Medulla oblongata (tissue), 1 donor: Measurements from ENCODE around the gene ATE1.

Experiments used
- DNase-seq: peaks from one replicate; pipeline ENCODE4 v3.0.0-alpha.2; 2015; ENCODE audit errors: extremely low spot score

The ATE1 gene

DNA sequence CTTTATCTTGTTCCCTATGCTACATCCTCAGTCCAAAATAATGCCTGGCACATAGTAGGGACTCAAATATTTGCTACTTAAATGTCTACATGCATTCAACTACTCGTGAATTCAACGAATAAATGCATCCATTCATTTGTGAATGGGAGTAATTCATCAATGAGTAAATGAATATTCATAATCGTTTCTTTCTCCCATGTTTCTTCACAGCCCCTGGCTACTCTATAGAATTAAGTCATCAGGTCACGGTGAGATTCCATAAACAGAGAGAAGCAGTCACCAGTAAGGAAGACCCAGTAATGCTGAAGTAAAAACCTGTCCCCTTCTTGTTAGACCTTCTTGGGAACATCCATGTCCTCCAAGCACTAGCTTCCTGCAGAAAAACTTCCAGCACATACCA lies 48.4 kb downstream of the ATE1 start:
- no peak for DNase-seq

DNA sequence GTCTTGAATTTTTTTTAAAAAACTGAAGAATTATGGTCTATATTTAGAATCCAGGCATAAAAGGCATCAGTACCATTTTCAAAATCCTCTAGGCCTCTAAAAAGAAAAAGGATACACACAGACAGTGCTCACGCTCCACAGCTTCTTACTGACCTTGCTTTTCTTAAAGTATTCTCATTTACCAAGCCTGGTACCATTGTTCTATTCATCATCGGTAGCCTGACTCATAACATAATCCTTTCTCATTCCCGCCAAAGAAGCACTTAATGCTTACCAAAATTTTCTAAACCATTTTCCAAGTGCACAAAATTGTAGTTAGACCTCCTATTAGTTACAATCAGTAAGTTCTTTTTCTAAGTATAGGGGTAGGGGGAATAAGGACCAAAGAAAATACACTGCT lies 54.6 kb downstream of the ATE1 start:
- DNase-seq, result no peak

DNA sequence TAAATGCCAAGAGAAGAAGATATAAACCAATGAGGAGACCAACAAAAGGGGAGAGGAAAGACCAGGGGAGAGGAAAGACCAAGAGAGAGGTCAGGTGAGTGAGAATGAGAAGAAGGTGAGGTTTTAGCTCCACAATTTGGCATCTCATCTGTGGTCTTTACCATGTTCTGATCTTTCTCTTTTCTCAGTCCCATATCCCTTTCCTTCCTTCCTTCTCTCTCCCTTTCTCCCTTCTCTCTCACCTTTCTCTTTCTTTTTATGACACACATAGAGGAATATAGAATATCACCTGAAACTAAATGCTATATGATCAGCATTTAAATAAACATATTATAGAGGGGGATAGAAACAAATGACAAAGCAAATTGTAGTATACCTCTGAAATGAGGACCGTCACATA lies 57.4 kb downstream of the ATE1 start:
- DNase-seq, result no peak

DNA sequence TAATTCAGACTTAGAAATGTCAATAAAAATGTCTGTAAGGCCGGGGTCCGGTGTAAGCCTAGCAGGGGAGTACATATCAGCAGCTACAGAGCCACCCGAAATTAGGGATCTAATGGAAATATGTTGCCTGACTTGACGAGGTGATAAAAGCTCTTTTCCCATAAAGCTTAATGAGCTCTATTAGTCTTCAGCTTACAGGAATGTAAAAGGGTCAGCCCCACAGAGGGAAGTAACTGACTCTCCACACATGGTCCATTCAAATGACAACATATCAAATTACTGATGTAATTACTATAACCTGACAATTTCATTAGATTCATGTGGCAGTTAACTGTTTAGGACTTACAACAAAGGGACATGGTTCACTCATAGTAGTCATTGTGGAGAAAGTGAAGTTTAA lies 62.3 kb downstream of the ATE1 start:
- DNase-seq, result no peak

DNA sequence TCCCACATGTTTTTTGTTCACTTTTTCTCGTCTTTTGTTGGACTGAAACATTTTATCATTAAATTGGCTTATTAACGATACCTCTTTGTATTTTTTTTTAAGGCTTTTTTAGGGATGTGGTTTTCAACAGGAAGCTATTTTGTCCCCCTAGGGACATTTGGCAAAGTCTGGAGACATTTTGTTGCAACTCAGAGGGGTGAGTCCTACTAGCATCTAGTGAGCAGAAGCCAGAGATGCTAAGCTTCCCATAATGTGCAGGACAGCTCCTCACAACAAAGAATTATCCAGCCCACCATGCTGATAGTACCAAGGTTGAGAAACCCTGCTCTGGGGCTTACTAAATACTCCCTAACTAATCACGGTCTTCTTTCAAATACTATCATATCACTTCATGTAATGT lies 63.2 kb downstream of the ATE1 start:
- no peak for DNase-seq

DNA sequence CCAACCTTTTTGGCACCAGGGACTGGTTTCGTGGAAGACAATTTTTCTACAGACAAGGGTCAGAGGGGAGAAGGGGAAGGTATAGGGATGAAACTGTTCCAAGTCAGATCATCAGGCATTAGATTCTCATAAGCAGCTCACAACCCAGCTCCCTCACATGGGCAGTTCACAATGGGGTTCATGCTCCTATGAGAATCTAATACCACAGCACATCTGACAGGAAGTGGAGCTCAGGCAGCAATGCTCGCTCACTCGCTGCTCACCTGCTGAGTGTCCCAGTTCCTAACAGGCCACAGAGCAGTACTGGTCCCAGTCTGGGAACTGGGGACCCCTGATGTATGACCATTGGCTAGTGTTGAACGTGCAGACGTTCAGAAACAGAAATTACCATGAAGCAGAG lies 63.7 kb downstream of the ATE1 start:
- no peak for DNase-seq

DNA sequence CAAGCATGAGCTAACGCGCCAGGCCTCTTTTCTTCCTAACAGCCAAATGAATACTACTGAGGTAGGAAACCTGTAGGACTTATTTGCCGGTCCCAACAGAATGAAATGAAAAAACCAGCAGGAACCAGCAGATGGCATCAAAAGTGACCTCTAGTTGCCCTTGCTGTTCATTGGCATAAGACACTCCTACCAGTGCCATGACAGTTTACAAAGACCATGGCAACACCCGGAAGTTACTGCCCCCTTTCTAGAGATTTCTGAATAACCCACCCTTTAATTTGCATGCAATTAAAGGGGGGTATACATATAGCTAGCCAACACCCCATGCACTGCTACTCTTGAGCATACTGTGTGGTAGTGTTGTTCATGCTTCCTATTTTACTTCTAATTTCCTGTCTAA lies 65.2 kb downstream of the ATE1 start:
- no peak for DNase-seq

DNA sequence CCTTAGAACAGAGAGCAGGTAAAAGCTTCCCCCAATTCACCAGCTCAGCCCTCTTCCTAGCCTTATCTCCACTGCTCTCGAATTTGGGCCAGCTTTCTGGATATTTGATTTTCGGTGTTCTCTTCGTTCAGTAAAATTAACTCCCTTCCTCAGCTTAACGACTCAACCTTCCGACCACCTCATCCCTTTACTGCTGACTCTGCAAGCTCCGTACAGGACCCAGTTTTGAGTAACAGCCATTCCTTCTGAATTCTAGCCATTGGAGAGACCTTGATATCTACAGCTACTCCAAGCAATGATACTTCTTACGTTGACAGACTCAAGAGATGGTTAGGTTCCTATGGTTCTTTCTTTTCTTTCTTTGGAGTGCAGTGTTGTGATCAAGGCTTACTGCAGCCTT lies 65.8 kb downstream of the ATE1 start:
- DNase-seq, result no peak

DNA sequence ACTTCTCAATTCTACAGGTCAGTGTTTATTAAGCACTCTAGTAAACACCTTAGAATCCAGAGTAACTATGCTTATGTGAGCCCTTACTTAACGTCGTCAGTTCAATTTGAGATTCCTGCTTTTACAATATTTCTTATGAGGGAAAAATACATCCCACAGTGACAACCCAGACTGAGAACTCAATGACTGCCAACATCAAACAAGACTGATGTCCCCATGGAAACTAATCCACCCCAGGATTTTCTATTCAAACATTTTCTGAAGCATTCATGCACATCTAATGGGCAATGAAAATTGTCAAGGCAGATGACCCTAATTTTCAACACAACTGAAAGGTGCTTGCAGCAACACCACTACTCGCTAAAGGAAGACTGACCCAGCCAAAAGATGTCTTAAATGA lies 67.0 kb downstream of the ATE1 start:
- DNase-seq, result no peak

DNA sequence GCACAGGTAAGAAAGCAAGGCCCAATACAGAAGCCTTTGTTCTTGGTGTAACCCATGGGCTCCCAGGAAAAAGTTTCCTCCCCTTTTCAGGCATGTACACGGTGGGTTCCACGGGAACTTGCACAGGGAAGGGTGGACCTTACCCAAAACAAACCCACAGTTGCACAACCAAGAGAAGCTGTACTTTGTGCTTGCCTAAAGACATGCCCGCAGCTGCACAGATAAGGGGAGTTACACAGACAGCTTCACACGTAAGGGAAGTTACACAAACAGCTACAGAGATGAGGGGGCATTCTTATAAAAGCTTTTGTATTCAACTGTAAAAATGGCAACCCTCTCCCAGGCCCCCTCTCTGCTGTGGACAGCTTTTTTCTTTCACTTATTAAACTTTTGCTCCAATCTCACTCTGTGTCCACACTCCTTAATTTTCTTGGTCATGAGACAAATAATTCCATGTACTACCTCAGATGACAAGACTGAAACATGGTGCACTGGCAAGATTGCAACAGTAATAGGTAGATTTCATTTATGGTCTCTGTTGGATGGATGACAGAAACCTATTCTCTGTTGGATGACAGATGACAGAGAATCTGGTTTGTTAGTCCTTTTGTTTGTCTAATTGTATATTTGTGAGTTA lies 72.9 kb downstream of the ATE1 start:
- DNase-seq, result no peak

DNA sequence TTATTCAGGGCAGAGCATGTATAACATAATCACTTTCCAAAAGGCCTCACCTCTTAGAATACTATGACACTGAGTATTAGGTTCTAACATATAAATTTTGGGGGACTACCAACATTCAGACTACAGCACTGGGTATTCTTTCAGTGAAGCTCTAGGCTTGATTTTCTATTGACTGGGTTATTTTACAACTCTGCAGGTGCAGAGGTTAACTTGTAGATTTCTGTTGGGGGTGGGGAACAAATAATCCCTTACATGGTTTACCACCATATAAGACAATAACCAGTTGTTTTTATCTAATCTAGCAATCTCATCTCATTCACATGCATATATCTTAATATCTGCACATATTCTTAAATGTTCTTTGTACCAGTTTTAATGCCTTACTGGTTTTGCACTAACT lies 73.9 kb downstream of the ATE1 start:
- no peak for DNase-seq

DNA sequence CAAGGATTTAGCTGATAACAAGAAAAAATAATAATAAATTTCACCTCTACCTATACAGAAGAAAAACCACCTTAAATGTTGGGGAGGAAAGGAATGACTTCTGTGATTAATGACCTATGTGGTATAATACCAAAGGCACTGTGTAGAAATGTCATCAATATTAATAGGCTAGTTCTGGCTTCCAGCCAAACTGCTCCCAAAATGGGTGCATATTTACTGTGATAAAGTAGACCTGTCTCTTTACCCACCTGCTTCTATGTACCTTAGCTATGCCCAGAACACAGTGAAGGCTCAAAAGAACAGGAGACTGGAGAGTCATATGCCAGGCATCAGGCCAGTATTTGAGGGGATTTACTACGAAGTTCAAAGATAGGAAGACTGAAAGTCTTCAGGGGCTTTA lies 76.0 kb downstream of the ATE1 start:
- no peak for DNase-seq

DNA sequence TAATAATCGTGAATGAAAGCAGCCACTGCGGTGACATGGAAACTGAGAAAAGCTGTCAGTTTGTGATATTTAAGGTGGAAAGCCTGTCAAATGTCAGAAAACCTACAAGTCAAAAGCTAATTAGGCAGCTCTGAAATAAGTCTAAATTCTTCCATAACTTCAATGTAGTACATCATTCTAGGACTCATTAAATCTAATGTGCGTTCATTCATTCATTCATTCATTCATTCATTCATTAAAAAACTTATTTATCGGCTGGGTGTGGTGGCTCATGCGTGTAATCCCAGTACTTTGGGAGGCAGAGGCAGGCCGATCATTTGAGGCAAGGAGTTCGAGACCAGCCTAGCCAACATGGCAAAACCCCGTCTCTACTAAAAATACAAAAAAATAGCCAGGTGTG lies 79.7 kb downstream of the ATE1 start:
- DNase-seq, result no peak

DNA sequence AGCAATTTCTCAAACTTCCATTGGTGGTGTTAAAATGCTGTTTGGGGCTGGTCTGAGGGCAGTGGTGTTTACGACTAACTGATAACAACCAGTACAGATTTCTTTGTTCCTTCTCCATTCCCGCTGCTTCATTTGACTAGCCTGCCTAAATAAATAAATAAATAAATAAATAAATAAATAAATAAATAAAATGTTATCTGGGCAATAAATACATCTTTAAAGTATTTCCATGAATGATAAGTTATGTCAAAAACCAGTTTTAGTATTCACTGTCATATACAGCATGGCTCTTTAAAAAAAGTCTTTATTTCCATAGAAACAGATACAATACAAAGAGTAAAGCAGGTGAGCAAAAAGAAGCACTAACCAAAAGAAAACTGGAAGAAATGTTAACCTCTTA lies 81.3 kb downstream of the ATE1 start:
- DNase-seq, result no peak

DNA sequence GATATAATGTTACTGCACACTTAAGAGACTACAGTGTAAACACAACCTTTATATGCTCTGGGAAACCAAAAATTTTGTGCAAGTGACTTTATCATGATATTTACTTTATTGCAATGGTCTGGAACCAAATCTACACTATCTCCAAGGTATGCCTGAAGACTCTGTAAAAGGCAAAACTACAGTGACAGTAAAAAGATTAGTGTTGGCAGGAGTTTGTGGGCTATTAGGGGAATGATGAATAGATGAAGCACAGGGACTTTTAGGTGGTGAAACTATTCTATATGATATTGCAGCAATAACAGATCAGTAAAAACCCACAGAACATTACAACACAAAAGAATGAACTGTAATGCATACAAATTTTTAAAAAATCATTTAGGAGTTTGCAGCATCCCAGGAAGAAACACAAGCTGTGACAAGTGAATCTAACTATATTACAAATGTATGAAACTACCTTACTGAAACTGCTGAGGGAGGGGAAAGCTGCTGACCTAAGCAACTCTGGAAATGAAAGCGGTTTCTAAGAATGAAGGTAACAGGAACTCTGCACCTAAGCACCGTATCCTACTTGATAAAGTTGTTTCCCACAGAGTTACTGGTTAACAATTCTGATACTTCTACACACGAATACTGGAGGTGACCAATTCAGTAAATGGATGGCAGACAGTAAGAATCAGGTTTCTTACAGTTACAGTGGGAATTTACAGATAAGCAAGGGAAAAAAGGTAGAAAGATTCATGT lies 82.6 kb downstream of the ATE1 start:
- DNase-seq, result no peak

DNA sequence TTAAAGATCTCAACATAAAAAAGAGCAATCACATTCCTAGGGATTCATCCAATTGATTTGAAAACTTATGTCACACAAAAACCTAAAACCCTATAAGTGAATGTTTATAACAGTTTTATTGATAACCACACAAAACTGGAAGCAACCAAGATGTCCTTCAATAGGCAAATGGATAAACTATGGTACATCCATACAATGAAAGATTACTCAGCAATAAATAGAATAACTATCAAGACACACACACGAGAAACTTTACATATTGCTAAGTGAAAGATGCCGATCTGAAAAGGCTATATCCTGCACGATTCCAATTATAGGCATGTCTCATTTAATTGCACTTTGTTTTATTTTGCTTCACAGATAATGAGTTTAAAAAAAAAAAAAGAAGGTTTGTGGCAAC lies 83.3 kb downstream of the ATE1 start:
- DNase-seq, result no peak

DNA sequence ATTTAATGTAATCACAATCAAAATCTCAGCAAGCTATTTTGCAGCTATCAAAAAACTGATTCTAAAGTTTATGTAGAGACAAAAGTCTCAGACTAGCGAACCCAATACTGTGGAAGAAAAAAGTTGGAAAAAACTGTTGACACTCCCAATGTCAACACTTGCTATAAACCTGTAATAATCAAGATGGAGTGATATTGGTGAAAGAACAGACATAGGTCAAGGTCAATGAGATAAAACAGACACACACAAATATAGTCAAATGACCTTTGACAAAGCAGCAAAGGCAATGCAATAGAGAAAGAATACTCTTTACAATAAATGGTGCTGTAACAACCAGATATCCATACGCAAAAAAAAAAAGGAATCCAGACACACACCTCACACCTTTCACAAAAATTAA lies 84.5 kb downstream of the ATE1 start:
- DNase-seq, result no peak

DNA sequence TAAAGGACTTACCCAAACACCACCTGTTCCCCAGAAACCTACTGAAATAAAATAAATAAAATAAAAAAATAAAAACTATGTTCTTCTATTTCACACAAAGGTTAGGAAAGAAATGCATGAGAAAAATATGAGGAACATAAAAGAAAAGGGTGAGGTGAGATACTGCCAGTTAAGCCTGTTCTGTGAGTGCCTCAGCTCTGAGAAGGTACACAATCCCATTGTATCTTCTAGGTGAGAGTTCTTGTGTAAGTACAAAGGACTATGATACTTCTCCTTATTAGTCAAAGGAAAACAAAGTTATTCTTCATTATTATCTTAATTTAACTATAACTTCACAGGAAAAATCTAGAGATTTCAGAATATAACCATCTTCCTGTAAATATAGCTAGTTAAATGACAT lies 86.0 kb downstream of the ATE1 start:
- DNase-seq, result no peak

DNA sequence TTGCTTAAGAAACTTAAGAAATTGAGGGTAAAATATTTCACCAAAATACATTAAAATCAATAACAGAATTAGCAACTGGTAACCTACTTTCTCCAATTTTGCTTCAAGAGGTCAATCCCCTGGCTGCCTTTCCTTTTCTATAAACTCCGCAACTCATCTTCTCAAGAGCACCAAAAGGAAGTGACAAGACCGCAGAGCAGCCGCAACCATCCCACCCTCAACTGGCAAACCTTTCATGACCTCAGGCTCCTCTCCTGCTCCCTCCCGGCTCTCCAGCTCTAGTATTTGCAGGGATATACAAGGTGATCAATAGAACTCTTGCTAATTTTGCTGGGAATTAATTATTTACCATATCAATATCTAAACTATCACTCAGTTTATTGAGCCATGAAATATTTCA lies 88.9 kb downstream of the ATE1 start:
- no peak for DNase-seq

DNA sequence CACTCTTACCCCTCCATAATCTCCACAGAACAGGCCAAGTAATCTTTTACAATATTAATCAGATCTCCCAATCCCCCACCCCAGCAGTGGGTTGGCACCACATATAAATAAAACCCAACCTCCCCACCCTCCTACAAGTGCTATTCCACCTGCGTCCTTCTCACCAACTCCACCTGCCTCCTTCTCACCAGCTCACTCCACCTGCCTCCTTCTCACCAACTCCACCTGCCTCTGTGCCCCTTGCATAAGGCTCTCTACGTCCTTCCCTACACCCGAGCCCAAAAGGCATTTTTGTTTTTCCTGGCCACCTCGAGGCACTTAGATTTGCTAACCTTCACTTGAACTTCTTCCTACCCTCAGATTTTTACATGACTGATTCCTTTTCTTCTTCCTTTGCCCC lies 89.7 kb downstream of the ATE1 start:
- DNase-seq, result no peak

DNA sequence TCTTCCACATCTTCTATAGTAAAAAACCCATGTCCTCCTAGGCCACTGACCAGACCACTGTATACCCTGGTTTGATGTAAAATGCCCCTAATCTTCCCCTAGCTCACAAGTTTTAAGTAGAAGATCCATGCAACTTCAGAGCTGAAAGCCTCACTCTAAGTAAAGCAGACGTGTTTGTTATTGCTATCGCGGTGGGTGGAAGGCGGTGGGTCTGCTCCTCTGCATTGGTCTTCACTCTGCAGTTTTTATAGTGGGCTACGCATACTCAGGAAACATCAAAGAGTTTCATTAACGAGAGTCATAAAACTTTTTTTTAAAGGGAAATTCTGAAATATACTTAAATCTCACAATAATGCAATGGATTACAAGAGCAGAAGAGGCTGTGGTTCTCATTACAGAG lies 91.7 kb downstream of the ATE1 start:
- DNase-seq, result no peak

DNA sequence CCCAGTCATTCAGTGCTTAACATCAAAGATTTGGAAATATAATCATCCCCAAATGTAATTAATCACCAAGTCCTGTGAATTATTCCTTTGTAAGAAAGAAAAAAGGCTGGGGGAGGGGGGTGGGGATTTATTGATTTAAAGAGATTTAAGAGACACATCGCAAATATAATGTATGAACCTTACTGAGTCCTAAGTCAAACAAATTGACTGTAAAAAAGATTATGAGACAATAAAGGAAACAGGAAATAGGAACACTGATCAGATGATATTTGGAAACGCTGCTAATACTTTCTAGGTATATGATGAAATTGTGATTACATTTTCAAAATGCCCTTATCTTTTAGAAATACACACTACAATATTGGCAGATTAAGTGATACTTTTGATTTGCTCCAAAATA lies 92.5 kb downstream of the ATE1 start:
- DNase-seq, result no peak

DNA sequence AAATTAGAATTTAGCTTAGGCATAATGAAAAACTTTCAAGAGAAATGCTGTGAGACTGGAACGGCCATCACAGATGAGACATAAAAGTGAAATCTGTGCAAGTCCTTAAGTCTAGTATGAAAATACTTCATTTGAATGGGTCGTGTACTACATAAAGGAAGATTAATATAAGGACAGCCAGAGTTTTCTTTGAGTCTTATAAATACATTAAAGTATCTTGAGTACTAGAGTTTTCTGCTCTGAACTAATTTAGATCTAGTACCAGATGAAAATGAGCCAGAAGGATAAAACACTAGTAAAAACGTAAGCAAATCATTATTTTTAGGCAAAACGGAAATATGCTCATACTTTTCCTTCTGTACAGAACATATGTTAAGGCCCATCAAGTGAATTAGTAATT lies 93.1 kb downstream of the ATE1 start:
- no peak for DNase-seq

DNA sequence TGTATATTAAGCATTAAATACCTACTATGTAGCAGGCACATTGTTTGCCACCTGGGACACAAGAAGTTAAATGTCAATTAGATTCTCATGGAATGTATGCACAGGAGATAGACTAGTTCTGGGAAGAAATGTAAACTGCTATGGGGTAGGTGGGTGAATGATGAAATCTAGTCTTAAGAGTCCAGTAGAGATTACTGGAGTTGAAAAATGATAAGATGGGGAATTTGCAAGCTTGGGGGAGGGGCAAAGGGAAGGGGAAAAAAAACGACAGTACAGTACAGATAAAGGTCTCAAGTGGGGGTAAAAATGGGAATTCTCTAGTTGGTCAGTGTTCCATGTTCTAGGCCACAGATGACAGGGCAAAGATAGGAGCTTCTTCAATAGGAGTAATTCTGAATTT lies 94.4 kb downstream of the ATE1 start:
- no peak for DNase-seq
